NCI-H2107 treated with DMSO at 0.1 percent for 48 hours (cell line): Measurements from ENCODE around the gene CLN6.
A peak's percentile ranks its signal among the peaks of the same experiment; 100 is the strongest.
"Not testable (repeated sequence)": the region's sequence is repeated elsewhere in the genome, so short reads cannot be mapped to it uniquely, and the experiment has no call there.

Experiments
- DNase-seq: peaks from one replicate; lab custom pipeline; 2025; ENCODE audit not compliant: unreplicated experiment; lab: John Stamatoyannopoulos, UW

CLN6 gene

GRCh38 chr15:68256675-68257450, 27.3 kb upstream of the CLN6 start:
- peak; percentile 64 for DNase-seq

- DNase-seq = peak; percentile 67
Observed at GRCh38 chr15:68252925-68253534, 23.5 kb upstream of the CLN6 start.

- no peak for DNase-seq
Observed at GRCh38 chr15:68249058-68249713, 19.7 kb upstream of the CLN6 start.

GRCh38 chr15:68244235-68244634, 14.7 kb upstream of the CLN6 start:
- no peak for DNase-seq

GRCh38 chr15:68241088-68241935, 11.8 kb upstream of the CLN6 start:
- DNase-seq = no peak

GRCh38 chr15:68239025-68239424, 9.5 kb upstream of the CLN6 start:
- no peak for DNase-seq

- DNase-seq = no peak
Observed at GRCh38 chr15:68235022-68235421, 5.5 kb upstream of the CLN6 start.

GRCh38 chr15:68234520-68234919, 5.0 kb upstream of the CLN6 start:
- not testable (repeated sequence) for DNase-seq

- DNase-seq = no peak
Observed at GRCh38 chr15:68234060-68234459, 4.5 kb upstream of the CLN6 start.

- no peak for DNase-seq
Observed at GRCh38 chr15:68232937-68233336, 3.4 kb upstream of the CLN6 start.

GRCh38 chr15:68232449-68232848, 2.9 kb upstream of the CLN6 start:
- DNase-seq = no peak

GRCh38 chr15:68231102-68231818, 1.7 kb upstream of the CLN6 start:
- no peak for DNase-seq

- no peak for DNase-seq
Observed at GRCh38 chr15:68230157-68231100, 901 bp upstream of the CLN6 start.

- no peak for DNase-seq
Observed at GRCh38 chr15:68228971-68229385, 550 bp downstream of the CLN6 start.

GRCh38 chr15:68228143-68228970, 1.2 kb downstream of the CLN6 start:
- DNase-seq = no peak

GRCh38 chr15:68227643-68228142, 1.8 kb downstream of the CLN6 start:
- DNase-seq = no peak

- DNase-seq = not testable (repeated sequence)
Observed at GRCh38 chr15:68225442-68225841, 4.1 kb downstream of the CLN6 start.

GRCh38 chr15:68224546-68225250, 4.8 kb downstream of the CLN6 start:
- no peak for DNase-seq
